GM21367 (cell line): ENCODE data around the gene ZNRF4.
"Not testable (repeated sequence)": the region's sequence is repeated elsewhere in the genome, so short reads cannot be mapped to it uniquely, and the experiment has no call there.

Experiments
- ATAC-seq: cut with Tn5 transposase; IDR thresholded peaks from one replicate; pipeline ENCODE4 v1.9.1; 2021; ENCODE audit not compliant: unreplicated experiment

Gene ZNRF4

GRCh38 chr19:5472286-5472685, 17.1 kb downstream of the ZNRF4 start:
- ATAC-seq, result no peak

GRCh38 chr19:5473646-5474045, 18.4 kb downstream of the ZNRF4 start:
- no peak for ATAC-seq

- ATAC-seq, result no peak
Observed at GRCh38 chr19:5477451-5478215, 22.4 kb downstream of the ZNRF4 start.

- no peak for ATAC-seq
Observed at GRCh38 chr19:5478241-5478924, 23.2 kb downstream of the ZNRF4 start.

GRCh38 chr19:5478925-5479588, 23.8 kb downstream of the ZNRF4 start:
- ATAC-seq, result no peak

GRCh38 chr19:5479958-5480357, 24.7 kb downstream of the ZNRF4 start:
- no peak for ATAC-seq

- ATAC-seq, result no peak
Observed at GRCh38 chr19:5480427-5480836, 25.2 kb downstream of the ZNRF4 start.

GRCh38 chr19:5481957-5482356, 26.7 kb downstream of the ZNRF4 start:
- ATAC-seq, result no peak

- ATAC-seq, result no peak
Observed at GRCh38 chr19:5484398-5485285, 29.4 kb downstream of the ZNRF4 start.

GRCh38 chr19:5485286-5485636, 30.0 kb downstream of the ZNRF4 start:
- ATAC-seq, result no peak

GRCh38 chr19:5485658-5486057, 30.4 kb downstream of the ZNRF4 start:
- not testable (repeated sequence) for ATAC-seq

- no peak for ATAC-seq
Observed at GRCh38 chr19:5487222-5487621, 32.0 kb downstream of the ZNRF4 start.

- ATAC-seq, result no peak
Observed at GRCh38 chr19:5489551-5489950, 34.3 kb downstream of the ZNRF4 start.

- no peak for ATAC-seq
Observed at GRCh38 chr19:5491565-5491964, 36.3 kb downstream of the ZNRF4 start.

GRCh38 chr19:5492281-5492634, 37.0 kb downstream of the ZNRF4 start:
- no peak for ATAC-seq

- ATAC-seq, result no peak
Observed at GRCh38 chr19:5492635-5493409, 37.6 kb downstream of the ZNRF4 start.

- no peak for ATAC-seq
Observed at GRCh38 chr19:5494773-5495172, 39.6 kb downstream of the ZNRF4 start.

GRCh38 chr19:5495792-5496191, 40.6 kb downstream of the ZNRF4 start:
- no peak for ATAC-seq

- no peak for ATAC-seq
Observed at GRCh38 chr19:5497297-5497696, 42.1 kb downstream of the ZNRF4 start.

GRCh38 chr19:5498830-5499550, 43.8 kb downstream of the ZNRF4 start:
- ATAC-seq, result no peak
